GM23338 (cell line): ENCODE measurements around the gene CTBP2. TPM values are rescaled to one million over a fixed set of nuclear protein-coding genes. Genes with fewer than 3 reads are reported as not detected.

Experiments
- ATAC-seq: fragments of 200-7000 bp; cut with Tn5 transposase; 3 replicates; pipeline ENCODE4 v1.9.1; 2020
- DNase-seq: peaks from one replicate; pipeline ENCODE4 v3.0.0-alpha.2; 2015; ENCODE audit warnings: low spot score
- H2AFZ ChIP-seq: fragments of 200-600 bp; sonication (generic); 2 replicates; pipeline ENCODE4 v1.8.0; 2016; ENCODE audit warnings: antibody characterized with exemption, mild to moderate bottlenecking, moderate library complexity
- H3F3A ChIP-seq: fragments of 200-600 bp; sonication (generic); replicated peaks from 2 replicates; pipeline ENCODE4 v1.8.0; 2017; ENCODE audit warnings: antibody characterized with exemption, mixed run types, low read depth
- H3K27ac ChIP-seq: fragments of 200-600 bp; sonication (generic); 2 replicates; pipeline ENCODE4 v1.6.1; 2016; ENCODE audit warnings: low read depth
- H3K27me3 ChIP-seq: fragments of 200-600 bp; sonication (generic); 2 replicates; pipeline ENCODE4 v1.8.0; 2016; ENCODE audit warnings: mild to moderate bottlenecking, mixed run types, moderate library complexity; ENCODE audit not compliant: insufficient read depth
- H3K36me3 ChIP-seq: fragments of 200-600 bp; sonication (generic); 2 replicates; pipeline ENCODE4 v1.8.0; 2016; ENCODE audit warnings: mild to moderate bottlenecking; ENCODE audit not compliant: insufficient read depth
- H3K4me1 ChIP-seq: fragments of 200-600 bp; sonication (generic); 2 replicates; pipeline ENCODE4 v1.8.0; 2016; ENCODE audit warnings: mild to moderate bottlenecking, moderate library complexity; ENCODE audit not compliant: insufficient read depth
- H3K4me2 ChIP-seq: fragments of 200-600 bp; sonication (generic); 2 replicates; pipeline ENCODE4 v1.7.1; 2017; ENCODE audit warnings: mixed run types
- H3K4me3 ChIP-seq: fragments of 200-600 bp; sonication (generic); 2 replicates; pipeline ENCODE4 v1.6.1; 2016; ENCODE audit warnings: mixed run types
- H3K79me2 ChIP-seq: fragments of 200-600 bp; sonication (generic); replicated peaks from 2 replicates; pipeline ENCODE4 v1.8.0; 2017; ENCODE audit warnings: mild to moderate bottlenecking; ENCODE audit not compliant: insufficient read depth
- H3K9me2 ChIP-seq: fragments of 200-600 bp; sonication (generic); 2 replicates; pipeline ENCODE4 v1.8.0; 2017; ENCODE audit not compliant: insufficient read depth
- H4K20me1 ChIP-seq: fragments of 200-600 bp; sonication (generic); replicated peaks from 2 replicates; pipeline ENCODE4 v1.8.0; 2017; ENCODE audit warnings: mild to moderate bottlenecking; ENCODE audit not compliant: insufficient read depth
- H3K27ac Mint-ChIP-seq: 2 replicates; pipeline ENCODE4 v1.8.0; 2020; ENCODE audit warnings: inconsistent platforms, mild to moderate bottlenecking, moderate library complexity, mixed read lengths
- H3K27me3 Mint-ChIP-seq: 3 replicates; pipeline ENCODE4 v1.8.0; 2022; ENCODE audit warnings: low read depth, mild to moderate bottlenecking, moderate library complexity, mixed read lengths, inconsistent platforms; ENCODE audit not compliant: insufficient read depth, poor library complexity
- H3K36me3 Mint-ChIP-seq: 3 replicates; pipeline ENCODE4 v1.8.0; 2021; ENCODE audit warnings: low read depth, mild to moderate bottlenecking, inconsistent platforms, moderate library complexity, mixed read lengths
- H3K4me1 Mint-ChIP-seq: 3 replicates; pipeline ENCODE4 v1.8.0; 2020; ENCODE audit warnings: mild to moderate bottlenecking, inconsistent platforms, mixed read lengths
- H3K4me3 Mint-ChIP-seq: 3 replicates; pipeline ENCODE4 v1.8.0; 2021; ENCODE audit warnings: moderate library complexity, mild to moderate bottlenecking, inconsistent platforms, mixed read lengths
- H3K9me3 Mint-ChIP-seq: 3 replicates; pipeline ENCODE4 v1.8.0; 2020; ENCODE audit warnings: moderate library complexity, mild to moderate bottlenecking, inconsistent platforms, mixed read lengths
- EZH2phosphoT487 ChIP-seq: fragments of 200-600 bp; sonication (generic); IDR thresholded peaks from one replicate; pipeline ENCODE4 v1.8.1; 2018; ENCODE audit warnings: antibody characterized with exemption; ENCODE audit not compliant: unreplicated experiment
- NANOG ChIP-seq: IDR thresholded peaks from 2 replicates; pipeline ENCODE4 v1.6.1; 2016; ENCODE audit warnings: antibody characterized with exemption, borderline replicate concordance
- polyA plus RNA-seq: library from polyadenylated mRNA; unstranded; fragments of >200 nt; fragmentation: Nextera tagmentation; extraction: Ambion mirVana; gene quantifications from 2 replicates; pipeline ENCODE4 v1.2.1, GENCODE V29; 2016
- total RNA-seq: library from RNA; depleted of rRNA; stranded (reverse); fragments of >200 nt; shearing (Covaris generic); gene quantifications from 2 replicates; pipeline ENCODE4 v1.2.3, GENCODE V29; 2014
- TF ChIP-seq, protein P1 (sequence below), 2 experiments: fragments of 200-600 bp in 1 of 2; sonication (generic) in 1 of 2; conservative IDR thresholded peaks; 2 replicates each; pipeline versions ENCODE4 v1.5.1 to v1.6.1; 2016 to 2017; ENCODE audit warnings: antibody characterized with exemption in 2 of 2, low read depth in 2 of 2, mild to moderate bottlenecking in 2 of 2, moderate library complexity in 1 of 2
- TF ChIP-seq, protein P2 (sequence below): IDR thresholded peaks from 2 replicates; pipeline ENCODE4 v1.6.1; 2016; ENCODE audit warnings: antibody characterized with exemption
- TF ChIP-seq, protein P3 (sequence below): IDR thresholded peaks from one replicate; pipeline ENCODE4 v1.6.1; 2018; ENCODE audit warnings: antibody characterized with exemption; ENCODE audit not compliant: unreplicated experiment

CTBP2 gene
- total and polyA plus RNA-seq, 2 experiments from 2014 or later, result 133 to 265 TPM

DNA sequence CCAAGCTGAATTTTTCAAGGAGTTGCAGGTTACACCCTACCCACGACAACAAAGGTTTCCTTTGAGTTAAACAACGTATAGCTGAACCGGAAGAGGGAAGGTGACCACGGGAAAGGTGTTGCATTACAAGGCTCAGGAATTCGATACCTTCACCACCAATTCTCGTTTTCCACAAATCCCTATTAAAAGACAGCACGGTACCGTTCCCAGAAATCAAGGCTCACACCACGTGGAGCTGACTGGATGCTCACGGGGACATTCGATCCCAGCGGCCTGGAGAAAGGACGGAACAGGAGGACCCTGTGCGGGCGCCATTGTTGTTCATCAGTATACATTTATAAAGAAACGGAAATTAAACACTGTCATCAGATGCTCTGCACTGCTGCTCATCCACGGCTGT lies 56.4 kb downstream of the CTBP2 start (continued):
- TF ChIP-seq, protein P1, sequence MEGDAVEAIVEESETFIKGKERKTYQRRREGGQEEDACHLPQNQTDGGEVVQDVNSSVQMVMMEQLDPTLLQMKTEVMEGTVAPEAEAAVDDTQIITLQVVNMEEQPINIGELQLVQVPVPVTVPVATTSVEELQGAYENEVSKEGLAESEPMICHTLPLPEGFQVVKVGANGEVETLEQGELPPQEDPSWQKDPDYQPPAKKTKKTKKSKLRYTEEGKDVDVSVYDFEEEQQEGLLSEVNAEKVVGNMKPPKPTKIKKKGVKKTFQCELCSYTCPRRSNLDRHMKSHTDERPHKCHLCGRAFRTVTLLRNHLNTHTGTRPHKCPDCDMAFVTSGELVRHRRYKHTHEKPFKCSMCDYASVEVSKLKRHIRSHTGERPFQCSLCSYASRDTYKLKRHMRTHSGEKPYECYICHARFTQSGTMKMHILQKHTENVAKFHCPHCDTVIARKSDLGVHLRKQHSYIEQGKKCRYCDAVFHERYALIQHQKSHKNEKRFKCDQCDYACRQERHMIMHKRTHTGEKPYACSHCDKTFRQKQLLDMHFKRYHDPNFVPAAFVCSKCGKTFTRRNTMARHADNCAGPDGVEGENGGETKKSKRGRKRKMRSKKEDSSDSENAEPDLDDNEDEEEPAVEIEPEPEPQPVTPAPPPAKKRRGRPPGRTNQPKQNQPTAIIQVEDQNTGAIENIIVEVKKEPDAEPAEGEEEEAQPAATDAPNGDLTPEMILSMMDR (conservative IDR thresholded peaks at IDR 0.05; ENCODE audit: low read depth in 2 of 2), result no peak
- TF ChIP-seq, protein P2, sequence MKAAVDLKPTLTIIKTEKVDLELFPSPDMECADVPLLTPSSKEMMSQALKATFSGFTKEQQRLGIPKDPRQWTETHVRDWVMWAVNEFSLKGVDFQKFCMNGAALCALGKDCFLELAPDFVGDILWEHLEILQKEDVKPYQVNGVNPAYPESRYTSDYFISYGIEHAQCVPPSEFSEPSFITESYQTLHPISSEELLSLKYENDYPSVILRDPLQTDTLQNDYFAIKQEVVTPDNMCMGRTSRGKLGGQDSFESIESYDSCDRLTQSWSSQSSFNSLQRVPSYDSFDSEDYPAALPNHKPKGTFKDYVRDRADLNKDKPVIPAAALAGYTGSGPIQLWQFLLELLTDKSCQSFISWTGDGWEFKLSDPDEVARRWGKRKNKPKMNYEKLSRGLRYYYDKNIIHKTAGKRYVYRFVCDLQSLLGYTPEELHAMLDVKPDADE, result no peak
- TF ChIP-seq, protein P3, sequence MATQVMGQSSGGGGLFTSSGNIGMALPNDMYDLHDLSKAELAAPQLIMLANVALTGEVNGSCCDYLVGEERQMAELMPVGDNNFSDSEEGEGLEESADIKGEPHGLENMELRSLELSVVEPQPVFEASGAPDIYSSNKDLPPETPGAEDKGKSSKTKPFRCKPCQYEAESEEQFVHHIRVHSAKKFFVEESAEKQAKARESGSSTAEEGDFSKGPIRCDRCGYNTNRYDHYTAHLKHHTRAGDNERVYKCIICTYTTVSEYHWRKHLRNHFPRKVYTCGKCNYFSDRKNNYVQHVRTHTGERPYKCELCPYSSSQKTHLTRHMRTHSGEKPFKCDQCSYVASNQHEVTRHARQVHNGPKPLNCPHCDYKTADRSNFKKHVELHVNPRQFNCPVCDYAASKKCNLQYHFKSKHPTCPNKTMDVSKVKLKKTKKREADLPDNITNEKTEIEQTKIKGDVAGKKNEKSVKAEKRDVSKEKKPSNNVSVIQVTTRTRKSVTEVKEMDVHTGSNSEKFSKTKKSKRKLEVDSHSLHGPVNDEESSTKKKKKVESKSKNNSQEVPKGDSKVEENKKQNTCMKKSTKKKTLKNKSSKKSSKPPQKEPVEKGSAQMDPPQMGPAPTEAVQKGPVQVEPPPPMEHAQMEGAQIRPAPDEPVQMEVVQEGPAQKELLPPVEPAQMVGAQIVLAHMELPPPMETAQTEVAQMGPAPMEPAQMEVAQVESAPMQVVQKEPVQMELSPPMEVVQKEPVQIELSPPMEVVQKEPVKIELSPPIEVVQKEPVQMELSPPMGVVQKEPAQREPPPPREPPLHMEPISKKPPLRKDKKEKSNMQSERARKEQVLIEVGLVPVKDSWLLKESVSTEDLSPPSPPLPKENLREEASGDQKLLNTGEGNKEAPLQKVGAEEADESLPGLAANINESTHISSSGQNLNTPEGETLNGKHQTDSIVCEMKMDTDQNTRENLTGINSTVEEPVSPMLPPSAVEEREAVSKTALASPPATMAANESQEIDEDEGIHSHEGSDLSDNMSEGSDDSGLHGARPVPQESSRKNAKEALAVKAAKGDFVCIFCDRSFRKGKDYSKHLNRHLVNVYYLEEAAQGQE, result no peak
- no peak for TF ChIP-seq EZH2phosphoT487

DNA sequence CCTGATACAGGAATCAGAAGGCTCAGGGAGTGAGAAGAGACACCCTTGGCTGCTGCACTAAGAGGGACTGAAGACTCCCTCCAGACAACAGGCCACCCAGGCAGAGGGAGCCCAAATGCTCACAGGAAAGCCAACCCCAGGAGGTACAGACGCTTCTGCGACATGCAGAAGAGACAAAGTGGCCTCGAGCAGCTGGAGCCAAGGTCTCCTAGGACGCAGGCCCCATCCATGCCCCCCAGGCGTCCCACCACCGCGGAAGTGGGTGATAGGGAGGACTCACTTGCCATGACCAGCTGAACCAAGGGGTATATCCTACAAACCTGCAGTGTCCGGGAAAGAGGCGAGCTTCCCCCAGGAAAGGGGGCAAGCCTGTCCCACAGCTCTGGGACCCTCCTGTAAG lies 56.9 kb downstream of the CTBP2 start:
- Histone ChIP-seq H3K4me2 (peak overlapping the region; percentile 67; the same call in 1 of the 2 replicates), H2AFZ (no peak overlapping the region), H3F3A (peaks cover 10% of the 10 kb centered on the region; the same call in 1 of the 2 replicates), H3K27ac (peak overlapping the region; percentile 87), H3K4me3 (no peak overlapping the region), H3K36me3 (peaks cover 21% of the 10 kb centered on the region; the same call in 1 of the 2 replicates), H3K79me2 (peaks cover 100% of the 10 kb centered on the region), H3K4me1 (peaks cover 91% of the 10 kb centered on the region), H3K9me2 (no peaks in the 10 kb centered on the region), H4K20me1 (peaks cover 91% of the 10 kb centered on the region), H3K27me3 (no peaks in the 10 kb centered on the region)
- Mint-ChIP-seq H3K27me3 (peaks cover 29% of the 10 kb centered on the region), H3K4me3 (peak overlapping the region; percentile 45; the same call in 2 of the 3 replicates), H3K4me1 (peaks cover 94% of the 10 kb centered on the region), H3K9me3 (no peaks in the 10 kb centered on the region), H3K36me3 (peaks cover 89% of the 10 kb centered on the region), H3K27ac (peak overlapping the region; percentile 93)
- ATAC-seq (peak; percentile 5; the same call in 1 of the 3 replicates), DNase-seq (no peak)
- no peak for TF ChIP-seq NANOG
- TF ChIP-seq, protein P2, result no peak
- TF ChIP-seq, protein P3, result no peak
